Nephron progenitor cell (in vitro differentiated cells): ENCODE measurements around the gene PSAPL1.

Source experiments
- DNase-seq: peaks from one replicate; pipeline ENCODE4 v3.0.0; 2021
- H3K27ac Mint-ChIP-seq: 2 replicates; pipeline ENCODE4 v1.8.0; 2021; ENCODE audit warnings: mild to moderate bottlenecking, moderate library complexity, mixed read lengths
- H3K27me3 Mint-ChIP-seq: 2 replicates; pipeline ENCODE4 v1.8.0; 2021; ENCODE audit warnings: mild to moderate bottlenecking, low read depth, mixed read lengths; ENCODE audit not compliant: poor library complexity
- H3K36me3 Mint-ChIP-seq: 2 replicates; pipeline ENCODE4 v1.8.0; 2021; ENCODE audit warnings: low read depth, mixed read lengths
- H3K4me1 Mint-ChIP-seq: 2 replicates; pipeline ENCODE4 v1.8.0; 2021; ENCODE audit warnings: mixed read lengths
- H3K4me3 Mint-ChIP-seq: 2 replicates; pipeline ENCODE4 v1.8.0; 2021; ENCODE audit warnings: mild to moderate bottlenecking, moderate library complexity, mixed read lengths
- H3K9me3 Mint-ChIP-seq: 2 replicates; pipeline ENCODE4 v1.8.0; 2021; ENCODE audit warnings: mild to moderate bottlenecking, moderate library complexity, mixed read lengths
- TF ChIP-seq, protein P1 (sequence below): fragments of 200-600 bp; sonication (generic); IDR thresholded peaks from 2 replicates; pipeline ENCODE4 v1.5.0; 2021; ENCODE audit warnings: antibody characterized with exemption

The PSAPL1 gene

DNA sequence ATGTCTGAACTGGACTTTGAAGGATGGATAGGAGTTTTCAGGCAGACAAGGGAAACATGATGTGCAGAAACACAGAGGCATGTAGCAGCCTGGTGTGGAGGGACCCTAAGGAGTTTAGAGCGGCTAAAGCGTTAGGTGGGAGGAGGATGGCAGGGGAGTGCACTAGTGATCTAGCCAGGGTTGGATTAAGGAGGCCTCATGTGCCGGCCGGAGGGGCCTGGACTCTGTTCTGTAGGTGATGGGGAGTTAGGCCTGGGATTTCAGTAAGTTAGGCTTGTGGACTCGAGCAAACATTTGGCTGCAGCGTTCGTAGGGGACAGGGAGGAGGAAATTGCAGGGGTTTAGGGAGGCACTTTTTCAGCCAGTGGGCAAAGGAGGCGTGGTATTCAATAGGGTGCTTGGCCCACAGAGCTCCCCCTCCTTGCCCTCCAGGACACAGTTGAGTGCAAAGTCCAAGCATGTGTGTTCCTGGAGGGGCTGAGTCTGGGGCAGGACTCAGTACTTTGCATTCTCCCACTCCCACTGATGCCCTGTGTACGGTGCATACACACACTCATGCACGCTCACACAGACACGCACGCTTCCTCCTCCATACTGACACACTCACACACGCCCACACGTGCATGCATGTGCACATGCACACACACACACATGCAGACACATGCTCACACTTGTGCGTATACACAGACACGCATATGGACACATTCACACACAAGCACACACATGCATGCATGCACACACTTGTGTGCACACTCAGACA lies 18.6 kb downstream of the PSAPL1 start:
- TF ChIP-seq, protein P1, sequence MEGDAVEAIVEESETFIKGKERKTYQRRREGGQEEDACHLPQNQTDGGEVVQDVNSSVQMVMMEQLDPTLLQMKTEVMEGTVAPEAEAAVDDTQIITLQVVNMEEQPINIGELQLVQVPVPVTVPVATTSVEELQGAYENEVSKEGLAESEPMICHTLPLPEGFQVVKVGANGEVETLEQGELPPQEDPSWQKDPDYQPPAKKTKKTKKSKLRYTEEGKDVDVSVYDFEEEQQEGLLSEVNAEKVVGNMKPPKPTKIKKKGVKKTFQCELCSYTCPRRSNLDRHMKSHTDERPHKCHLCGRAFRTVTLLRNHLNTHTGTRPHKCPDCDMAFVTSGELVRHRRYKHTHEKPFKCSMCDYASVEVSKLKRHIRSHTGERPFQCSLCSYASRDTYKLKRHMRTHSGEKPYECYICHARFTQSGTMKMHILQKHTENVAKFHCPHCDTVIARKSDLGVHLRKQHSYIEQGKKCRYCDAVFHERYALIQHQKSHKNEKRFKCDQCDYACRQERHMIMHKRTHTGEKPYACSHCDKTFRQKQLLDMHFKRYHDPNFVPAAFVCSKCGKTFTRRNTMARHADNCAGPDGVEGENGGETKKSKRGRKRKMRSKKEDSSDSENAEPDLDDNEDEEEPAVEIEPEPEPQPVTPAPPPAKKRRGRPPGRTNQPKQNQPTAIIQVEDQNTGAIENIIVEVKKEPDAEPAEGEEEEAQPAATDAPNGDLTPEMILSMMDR: no peak
- Mint-ChIP-seq H3K27ac (no peak overlapping the region), H3K9me3 (peaks cover 9% of the 10 kb centered on the region), H3K4me1 (peaks cover 61% of the 10 kb centered on the region), H3K27me3 (peaks cover 14% of the 10 kb centered on the region), H3K4me3 (no peak overlapping the region), H3K36me3 (no peaks in the 10 kb centered on the region)
- no peak for DNase-seq

DNA sequence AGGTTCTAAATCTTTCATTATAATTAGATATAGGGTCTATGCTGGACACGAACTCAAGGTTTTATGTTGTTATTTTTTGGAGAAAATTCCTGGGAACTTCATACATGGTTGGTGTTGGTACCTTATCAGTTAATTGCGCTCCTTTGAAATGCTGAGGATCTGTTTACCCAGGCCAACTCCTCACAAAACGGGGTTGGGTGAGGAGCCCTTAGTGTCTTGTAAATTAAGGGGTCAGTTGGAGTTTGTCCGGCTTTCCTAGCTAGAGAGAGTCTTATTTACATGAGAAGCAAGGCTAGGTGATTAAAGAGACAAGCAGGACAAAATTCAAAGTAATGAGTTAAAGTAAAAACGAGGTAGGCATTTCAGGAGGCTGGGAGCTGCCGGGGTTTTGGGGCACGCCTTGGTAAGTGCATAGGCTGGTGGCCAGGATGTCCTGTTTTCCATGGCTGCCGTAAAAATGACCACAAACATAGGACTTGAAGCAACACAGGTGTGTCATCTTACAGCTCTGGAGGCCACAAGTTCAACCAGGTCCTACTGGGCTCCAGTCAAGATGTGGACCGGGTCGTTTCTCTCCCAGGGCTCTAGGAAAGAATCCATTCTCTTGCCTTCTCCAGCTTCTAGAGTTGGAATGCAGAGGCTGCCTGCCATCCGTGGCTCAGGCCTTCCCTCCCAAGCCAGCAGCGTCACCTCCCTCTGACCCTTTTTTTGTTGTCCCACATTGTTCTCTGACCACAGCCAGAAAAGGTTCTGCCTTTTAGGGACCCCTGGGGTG lies 19.8 kb downstream of the PSAPL1 start:
- Mint-ChIP-seq H3K9me3 (peaks cover 10% of the 10 kb centered on the region), H3K4me3 (no peak overlapping the region), H3K27me3 (peaks cover 14% of the 10 kb centered on the region), H3K4me1 (peaks cover 70% of the 10 kb centered on the region), H3K27ac (no peak overlapping the region), H3K36me3 (peaks cover under 1% of the 10 kb centered on the region)
- TF ChIP-seq, protein P1: no peak
- no peak for DNase-seq

DNA sequence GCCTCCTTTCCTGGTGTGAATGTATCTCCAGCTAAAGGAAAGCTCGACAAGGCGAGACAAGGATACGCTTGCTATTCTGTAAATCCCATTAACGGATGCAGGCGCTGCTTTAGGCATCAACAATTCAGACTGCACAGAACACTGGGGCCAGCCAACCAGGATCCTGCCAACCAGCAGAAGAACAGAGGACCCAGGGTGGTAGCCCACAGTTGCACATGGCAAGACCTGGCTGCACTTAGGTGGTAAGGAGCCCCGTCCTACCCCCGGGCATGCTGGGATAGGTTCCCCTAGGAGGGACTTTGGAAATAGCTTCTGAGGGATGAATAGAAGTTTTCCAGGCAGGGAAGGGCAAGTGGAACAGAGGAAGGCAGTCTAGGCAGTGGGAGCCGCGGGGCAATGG lies 20.7 kb downstream of the PSAPL1 start:
- H3K36me3 Mint-ChIP-seq: peaks cover 6% of the 10 kb centered on the region
- no peak for DNase-seq
- TF ChIP-seq, protein P1: no peak
- no peak overlapping the region for H3K27ac Mint-ChIP-seq
- no peak overlapping the region for H3K4me3 Mint-ChIP-seq
- peaks cover 15% of the 10 kb centered on the region for H3K27me3 Mint-ChIP-seq
- H3K9me3 Mint-ChIP-seq: peaks cover 19% of the 10 kb centered on the region
- peaks cover 70% of the 10 kb centered on the region for H3K4me1 Mint-ChIP-seq

DNA sequence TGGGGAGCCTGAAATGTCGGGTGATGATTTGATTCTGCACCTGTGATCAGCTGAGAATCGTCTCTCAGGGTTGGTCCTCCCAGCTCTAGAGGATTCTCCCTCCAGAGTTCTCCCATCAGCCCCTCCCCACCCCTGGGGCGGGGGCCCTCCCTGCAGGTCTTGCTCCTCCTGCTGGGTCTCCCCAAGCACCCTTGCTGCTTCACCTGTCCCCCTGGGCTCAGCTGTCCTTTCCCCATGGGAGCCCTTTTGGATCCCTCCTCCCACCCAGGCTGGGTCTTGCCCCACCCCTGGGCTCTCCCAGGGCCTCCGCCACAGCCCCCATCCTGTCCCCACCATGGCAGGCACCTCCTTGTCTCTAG lies 22.2 kb downstream of the PSAPL1 start:
- no peak overlapping the region for H3K4me3 Mint-ChIP-seq
- peaks cover 21% of the 10 kb centered on the region for H3K27me3 Mint-ChIP-seq
- peaks cover 26% of the 10 kb centered on the region for H3K9me3 Mint-ChIP-seq
- DNase-seq: no peak
- peaks cover 15% of the 10 kb centered on the region for H3K36me3 Mint-ChIP-seq
- H3K4me1 Mint-ChIP-seq: peaks cover 63% of the 10 kb centered on the region
- no peak overlapping the region for H3K27ac Mint-ChIP-seq
- TF ChIP-seq, protein P1: no peak

DNA sequence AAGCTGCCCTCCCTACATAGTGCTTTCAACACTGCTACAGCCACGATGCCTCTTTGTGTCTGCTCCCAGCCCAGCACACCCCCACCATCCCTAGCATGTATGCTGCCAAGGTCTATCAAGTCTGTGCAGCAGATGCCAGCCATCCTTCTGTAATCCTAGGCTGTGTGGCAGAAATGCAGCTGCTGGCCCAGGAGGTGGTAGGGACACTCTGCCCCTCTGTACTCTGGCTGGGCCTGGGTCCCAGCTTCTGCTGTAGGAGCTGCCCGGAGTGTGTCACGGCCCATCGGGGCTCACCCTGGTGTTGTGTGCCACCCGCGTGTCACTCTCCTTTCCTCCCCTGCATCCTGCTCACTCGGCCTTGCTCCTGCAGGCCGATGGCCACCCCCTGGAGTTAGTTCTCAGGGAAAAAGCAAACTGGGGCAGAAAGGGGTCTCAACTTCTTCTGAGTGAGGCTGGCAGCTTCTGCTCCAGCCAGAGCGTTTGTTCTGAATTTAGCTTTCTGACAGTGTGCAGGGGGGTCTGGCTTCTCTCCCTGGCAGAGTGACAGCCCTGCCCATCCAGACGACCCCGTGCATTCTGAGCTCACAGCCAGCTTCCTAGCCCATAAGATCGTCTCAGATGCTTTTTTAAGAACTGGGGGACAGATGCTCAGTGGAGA lies 22.7 kb downstream of the PSAPL1 start:
- Mint-ChIP-seq H3K9me3 (peaks cover 31% of the 10 kb centered on the region), H3K4me1 (peaks cover 58% of the 10 kb centered on the region), H3K27me3 (peaks cover 20% of the 10 kb centered on the region), H3K4me3 (no peak overlapping the region), H3K36me3 (peaks cover 15% of the 10 kb centered on the region), H3K27ac (no peak overlapping the region)
- no peak for DNase-seq
- TF ChIP-seq, protein P1: no peak
